K562 (cell line): ENCODE measurements around the gene BANP. TPM values are rescaled to one million over a fixed set of nuclear protein-coding genes. Genes with fewer than 3 reads are reported as not detected.

Source experiments
- ADNP ChIP-seq: fragments of 200-800 bp; sonication (Bioruptor generic); IDR thresholded peaks from 2 replicates; pipeline ENCODE4 v1.6.1; 2016; ENCODE audit warnings: missing genetic modification characterization, missing compliant biosample characterization
- CHD1 ChIP-seq: fragments of 200-600 bp; sonication (generic); IDR thresholded peaks from one replicate; pipeline ENCODE4 v1.6.1; 2012; ENCODE audit warnings: mild to moderate bottlenecking, moderate library complexity, low read length, inconsistent platforms
- GABPB1 ChIP-seq: sonication (generic); formaldehyde crosslinking; IDR thresholded peaks from 2 replicates; pipeline ENCODE4 v1.8.0; 2022; ENCODE audit warnings: mild to moderate bottlenecking, missing genetic modification reagents
- MEIS2 ChIP-seq: fragments of 450-650 bp; IDR thresholded peaks from 2 replicates; pipeline ENCODE4 v1.6.1; 2014; ENCODE audit warnings: mild to moderate bottlenecking; ENCODE audit not compliant: partially characterized antibody
- TAF7 ChIP-seq: fragments of 450-650 bp; IDR thresholded peaks from 2 replicates; pipeline ENCODE4 v1.6.1; 2016; ENCODE audit warnings: missing genetic modification characterization, missing compliant biosample characterization
- ZFX ChIP-seq: sonication (generic); formaldehyde crosslinking; IDR thresholded peaks from 2 replicates; pipeline ENCODE4 v1.8.0; 2022; ENCODE audit warnings: mild to moderate bottlenecking, missing genetic modification reagents, moderate library complexity
- polyA plus RNA-seq, 8 experiments: library from polyadenylated mRNA; depleted of rRNA in 4 of 8; stranded (reverse) in 5 of 8; unstranded in 3 of 8; fragments of >200 nt; fragmentation: Nextera tagmentation in 2 of 8; fragmentation: Illumina TruSeq in 1 of 8; extraction: Ambion mirVana in 2 of 8; extraction: Trizol in 1 of 8; gene quantifications; 2 replicates each; pipeline versions ENCODE4 v1.2.1 to v1.2.3, GENCODE V29; 2011 to 2014; ENCODE audit warnings: inconsistent platforms in 1 of 8, missing spikeins in 1 of 8
- total RNA-seq, 7 experiments: library from RNA; depleted of rRNA in 6 of 7; stranded (reverse); fragments of >200 nt in 6 of 7; fragmentation: Illumina TruSeq in 2 of 7; extraction: Trizol in 2 of 7; gene quantifications; 2 replicates each; pipeline versions ENCODE4 v1.2.1 to v1.2.3, GENCODE V29; 2011 to 2021; ENCODE audit warnings: low replicate concordance in 1 of 7
- TF ChIP-seq, protein P1 (sequence below): fragments of 250-450 bp; sonication (Bioruptor Pico); IDR thresholded peaks from 2 replicates; pipeline ENCODE4 v1.8.0; 2022; ENCODE audit warnings: inconsistent platforms
- TF ChIP-seq, protein P2 (sequence below): fragments of 450-650 bp; IDR thresholded peaks from 2 replicates; pipeline ENCODE4 v1.6.1; 2017; ENCODE audit warnings: mild to moderate bottlenecking, moderate library complexity
- TF ChIP-seq, protein P3 (sequence below): fragments of 250-450 bp; sonication (Bioruptor Pico); IDR thresholded peaks from 2 replicates; pipeline ENCODE4 v1.8.0; 2022; ENCODE audit warnings: moderate library complexity, mild to moderate bottlenecking, inconsistent platforms
- TF ChIP-seq, protein P4 (sequence below): sonication (generic); formaldehyde crosslinking; IDR thresholded peaks from 2 replicates; pipeline ENCODE4 v1.8.0; 2023; ENCODE audit warnings: mild to moderate bottlenecking, missing genetic modification reagents
- TF ChIP-seq, protein P5 (sequence below), 3 experiments: IDR thresholded peaks in 2 of 3; conservative IDR thresholded peaks in 1 of 3; 2 replicates each; pipeline ENCODE4 v1.5.1; 2011 to 2012; ENCODE audit warnings: low read length in 3 of 3, mild to moderate bottlenecking in 3 of 3, control low read depth in 2 of 3, improper control_type of control experiment in 1 of 3, inconsistent platforms in 1 of 3, low read depth in 1 of 3, mixed read lengths in 1 of 3, moderate library complexity in 1 of 3; ENCODE audit not compliant: insufficient read depth in 2 of 3
- TF ChIP-seq, protein P6 (sequence below), 2 experiments: fragments of 150-350 bp in 1 of 2; IDR thresholded peaks; 2 replicates each; pipeline ENCODE4 v1.6.1; 2012 to 2016; ENCODE audit warnings: low read depth in 2 of 2, low read length in 2 of 2, mild to moderate bottlenecking in 1 of 2, moderate library complexity in 1 of 2

Gene BANP
- total and polyA plus RNA-seq, 9 of the 15 experiments (the other 6 are each of a cell fraction or from before 2014, with no cell fraction given): 4.6 to 22.1 (median 15.6) TPM

DNA sequence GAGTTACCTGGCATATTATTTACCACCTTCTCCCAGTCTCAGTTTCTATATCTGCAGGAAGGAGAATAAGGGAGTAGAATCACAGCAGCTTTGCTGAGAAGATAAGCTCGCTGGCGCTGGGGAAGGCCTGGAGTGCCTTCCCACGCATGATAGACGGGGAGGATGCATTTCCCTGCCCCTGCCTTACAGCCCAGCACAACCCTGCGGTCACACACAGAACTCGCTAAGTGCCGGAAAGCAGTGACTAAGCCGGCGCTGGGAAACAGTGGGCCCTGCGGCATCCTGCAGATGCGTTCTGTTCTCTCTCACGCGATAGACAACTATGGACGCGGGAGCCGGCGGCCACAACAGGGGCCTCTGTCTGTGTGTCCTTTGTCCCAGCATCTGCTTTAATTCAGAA, 19.7 kb upstream of the BANP start (continued):
- TF ChIP-seq, protein P1, sequence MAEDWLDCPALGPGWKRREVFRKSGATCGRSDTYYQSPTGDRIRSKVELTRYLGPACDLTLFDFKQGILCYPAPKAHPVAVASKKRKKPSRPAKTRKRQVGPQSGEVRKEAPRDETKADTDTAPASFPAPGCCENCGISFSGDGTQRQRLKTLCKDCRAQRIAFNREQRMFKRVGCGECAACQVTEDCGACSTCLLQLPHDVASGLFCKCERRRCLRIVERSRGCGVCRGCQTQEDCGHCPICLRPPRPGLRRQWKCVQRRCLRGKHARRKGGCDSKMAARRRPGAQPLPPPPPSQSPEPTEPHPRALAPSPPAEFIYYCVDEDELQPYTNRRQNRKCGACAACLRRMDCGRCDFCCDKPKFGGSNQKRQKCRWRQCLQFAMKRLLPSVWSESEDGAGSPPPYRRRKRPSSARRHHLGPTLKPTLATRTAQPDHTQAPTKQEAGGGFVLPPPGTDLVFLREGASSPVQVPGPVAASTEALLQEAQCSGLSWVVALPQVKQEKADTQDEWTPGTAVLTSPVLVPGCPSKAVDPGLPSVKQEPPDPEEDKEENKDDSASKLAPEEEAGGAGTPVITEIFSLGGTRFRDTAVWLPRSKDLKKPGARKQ (CRISPR knock-in tag): no peak
- TF ChIP-seq, protein P2, sequence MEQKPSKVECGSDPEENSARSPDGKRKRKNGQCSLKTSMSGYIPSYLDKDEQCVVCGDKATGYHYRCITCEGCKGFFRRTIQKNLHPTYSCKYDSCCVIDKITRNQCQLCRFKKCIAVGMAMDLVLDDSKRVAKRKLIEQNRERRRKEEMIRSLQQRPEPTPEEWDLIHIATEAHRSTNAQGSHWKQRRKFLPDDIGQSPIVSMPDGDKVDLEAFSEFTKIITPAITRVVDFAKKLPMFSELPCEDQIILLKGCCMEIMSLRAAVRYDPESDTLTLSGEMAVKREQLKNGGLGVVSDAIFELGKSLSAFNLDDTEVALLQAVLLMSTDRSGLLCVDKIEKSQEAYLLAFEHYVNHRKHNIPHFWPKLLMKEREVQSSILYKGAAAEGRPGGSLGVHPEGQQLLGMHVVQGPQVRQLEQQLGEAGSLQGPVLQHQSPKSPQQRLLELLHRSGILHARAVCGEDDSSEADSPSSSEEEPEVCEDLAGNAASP: no peak
- TF ChIP-seq, protein P3, sequence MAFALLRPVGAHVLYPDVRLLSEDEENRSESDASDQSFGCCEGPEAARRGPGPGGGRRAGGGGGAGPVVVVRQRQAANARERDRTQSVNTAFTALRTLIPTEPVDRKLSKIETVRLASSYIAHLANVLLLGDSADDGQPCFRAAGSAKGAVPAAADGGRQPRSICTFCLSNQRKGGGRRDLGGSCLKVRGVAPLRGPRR (CRISPR knock-in tag): no peak
- peak; percentile 21 for TF ChIP-seq MEIS2
- no peak for TF ChIP-seq TAF7 (tag)
- TF ChIP-seq ZFX: no peak
- TF ChIP-seq ADNP (tag): no peak
- TF ChIP-seq, protein P4, sequence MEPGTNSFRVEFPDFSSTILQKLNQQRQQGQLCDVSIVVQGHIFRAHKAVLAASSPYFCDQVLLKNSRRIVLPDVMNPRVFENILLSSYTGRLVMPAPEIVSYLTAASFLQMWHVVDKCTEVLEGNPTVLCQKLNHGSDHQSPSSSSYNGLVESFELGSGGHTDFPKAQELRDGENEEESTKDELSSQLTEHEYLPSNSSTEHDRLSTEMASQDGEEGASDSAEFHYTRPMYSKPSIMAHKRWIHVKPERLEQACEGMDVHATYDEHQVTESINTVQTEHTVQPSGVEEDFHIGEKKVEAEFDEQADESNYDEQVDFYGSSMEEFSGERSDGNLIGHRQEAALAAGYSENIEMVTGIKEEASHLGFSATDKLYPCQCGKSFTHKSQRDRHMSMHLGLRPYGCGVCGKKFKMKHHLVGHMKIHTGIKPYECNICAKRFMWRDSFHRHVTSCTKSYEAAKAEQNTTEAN (CRISPR knock-in tag): no peak
- TF ChIP-seq CHD1: no peak
- TF ChIP-seq, protein P5, sequence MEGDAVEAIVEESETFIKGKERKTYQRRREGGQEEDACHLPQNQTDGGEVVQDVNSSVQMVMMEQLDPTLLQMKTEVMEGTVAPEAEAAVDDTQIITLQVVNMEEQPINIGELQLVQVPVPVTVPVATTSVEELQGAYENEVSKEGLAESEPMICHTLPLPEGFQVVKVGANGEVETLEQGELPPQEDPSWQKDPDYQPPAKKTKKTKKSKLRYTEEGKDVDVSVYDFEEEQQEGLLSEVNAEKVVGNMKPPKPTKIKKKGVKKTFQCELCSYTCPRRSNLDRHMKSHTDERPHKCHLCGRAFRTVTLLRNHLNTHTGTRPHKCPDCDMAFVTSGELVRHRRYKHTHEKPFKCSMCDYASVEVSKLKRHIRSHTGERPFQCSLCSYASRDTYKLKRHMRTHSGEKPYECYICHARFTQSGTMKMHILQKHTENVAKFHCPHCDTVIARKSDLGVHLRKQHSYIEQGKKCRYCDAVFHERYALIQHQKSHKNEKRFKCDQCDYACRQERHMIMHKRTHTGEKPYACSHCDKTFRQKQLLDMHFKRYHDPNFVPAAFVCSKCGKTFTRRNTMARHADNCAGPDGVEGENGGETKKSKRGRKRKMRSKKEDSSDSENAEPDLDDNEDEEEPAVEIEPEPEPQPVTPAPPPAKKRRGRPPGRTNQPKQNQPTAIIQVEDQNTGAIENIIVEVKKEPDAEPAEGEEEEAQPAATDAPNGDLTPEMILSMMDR (IDR thresholded peaks at IDR 0.05 in 2 of 3, conservative IDR thresholded peaks at IDR 0.05 in 1 of 3; ENCODE audit: insufficient read depth in 2 of 3, low read depth in 1 of 3, low read length in 3 of 3): no peak
- TF ChIP-seq, protein P6, sequence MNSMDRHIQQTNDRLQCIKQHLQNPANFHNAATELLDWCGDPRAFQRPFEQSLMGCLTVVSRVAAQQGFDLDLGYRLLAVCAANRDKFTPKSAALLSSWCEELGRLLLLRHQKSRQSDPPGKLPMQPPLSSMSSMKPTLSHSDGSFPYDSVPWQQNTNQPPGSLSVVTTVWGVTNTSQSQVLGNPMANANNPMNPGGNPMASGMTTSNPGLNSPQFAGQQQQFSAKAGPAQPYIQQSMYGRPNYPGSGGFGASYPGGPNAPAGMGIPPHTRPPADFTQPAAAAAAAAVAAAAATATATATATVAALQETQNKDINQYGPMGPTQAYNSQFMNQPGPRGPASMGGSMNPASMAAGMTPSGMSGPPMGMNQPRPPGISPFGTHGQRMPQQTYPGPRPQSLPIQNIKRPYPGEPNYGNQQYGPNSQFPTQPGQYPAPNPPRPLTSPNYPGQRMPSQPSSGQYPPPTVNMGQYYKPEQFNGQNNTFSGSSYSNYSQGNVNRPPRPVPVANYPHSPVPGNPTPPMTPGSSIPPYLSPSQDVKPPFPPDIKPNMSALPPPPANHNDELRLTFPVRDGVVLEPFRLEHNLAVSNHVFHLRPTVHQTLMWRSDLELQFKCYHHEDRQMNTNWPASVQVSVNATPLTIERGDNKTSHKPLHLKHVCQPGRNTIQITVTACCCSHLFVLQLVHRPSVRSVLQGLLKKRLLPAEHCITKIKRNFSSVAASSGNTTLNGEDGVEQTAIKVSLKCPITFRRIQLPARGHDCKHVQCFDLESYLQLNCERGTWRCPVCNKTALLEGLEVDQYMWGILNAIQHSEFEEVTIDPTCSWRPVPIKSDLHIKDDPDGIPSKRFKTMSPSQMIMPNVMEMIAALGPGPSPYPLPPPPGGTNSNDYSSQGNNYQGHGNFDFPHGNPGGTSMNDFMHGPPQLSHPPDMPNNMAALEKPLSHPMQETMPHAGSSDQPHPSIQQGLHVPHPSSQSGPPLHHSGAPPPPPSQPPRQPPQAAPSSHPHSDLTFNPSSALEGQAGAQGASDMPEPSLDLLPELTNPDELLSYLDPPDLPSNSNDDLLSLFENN (IDR thresholded peaks at IDR 0.05; ENCODE audit: low read depth in 2 of 2, low read length in 2 of 2): no peak
- no peak for TF ChIP-seq GABPB1 (CRISPR knock-in tag)
